GM10266 (cell line): ENCODE data around the gene LARP1.
"Not testable (repeated sequence)": the region's sequence is repeated elsewhere in the genome, so short reads cannot be mapped to it uniquely, and the experiment has no call there.

Experiments used
- DNase-seq: peaks from one replicate; pipeline ENCODE4 v3.0.0; 2012; ENCODE audit errors: extremely low spot score
- CTCF ChIP-seq: IDR thresholded peaks from 2 replicates; pipeline ENCODE4 v1.5.1; 2012; ENCODE audit warnings: mild to moderate bottlenecking, low read depth; ENCODE audit not compliant: control insufficient read depth, insufficient read depth; ENCODE audit errors: missing control alignments

LARP1 gene

GRCh38 chr5:154758493-154758892, 3.3 kb downstream of the LARP1 start:
- no peak for TF ChIP-seq CTCF
- no peak for DNase-seq

- no peak for DNase-seq
Observed at GRCh38 chr5:154758977-154759376, 3.8 kb downstream of the LARP1 start.

GRCh38 chr5:154759868-154760267, 4.7 kb downstream of the LARP1 start:
- DNase-seq, result not testable (repeated sequence)

More at GRCh38 chr5:154758977-154759376, 3.8 kb downstream of the LARP1 start:
- no peak for TF ChIP-seq CTCF

GRCh38 chr5:154761046-154761736, 6.0 kb downstream of the LARP1 start:
- DNase-seq, result no peak
- TF ChIP-seq CTCF, result no peak

- no peak for DNase-seq
- TF ChIP-seq CTCF, result no peak
Observed at GRCh38 chr5:154762261-154762660, 7.1 kb downstream of the LARP1 start.

- TF ChIP-seq CTCF, result no peak
- no peak for DNase-seq
Observed at GRCh38 chr5:154762700-154763099, 7.5 kb downstream of the LARP1 start.

- TF ChIP-seq CTCF, result no peak
- DNase-seq, result no peak
Observed at GRCh38 chr5:154764967-154765366, 9.8 kb downstream of the LARP1 start.

- no peak for TF ChIP-seq CTCF
- no peak for DNase-seq
Observed at GRCh38 chr5:154765396-154765925, 10.3 kb downstream of the LARP1 start.
